Esophagus muscularis mucosa (tissue), 4 donors: Measurements from ENCODE around the gene SH2D3A.

Experiments used
- CTCF ChIP-seq, 3 experiments: fragments of 200-600 bp in 2 of 3; fragments of 450-650 bp in 1 of 3; sonication (generic) in 2 of 3; IDR thresholded peaks; one replicate each; pipeline ENCODE4 v1.5.1; 2017 to 2019; ENCODE audit warnings: antibody characterized with exemption in 3 of 3, mild to moderate bottlenecking in 2 of 3, moderate library complexity in 1 of 3
- EP300 ChIP-seq: sonication (generic); formaldehyde crosslinking; IDR thresholded peaks from one replicate; pipeline ENCODE4 v1.6.1; 2017; ENCODE audit warnings: antibody characterized with exemption
- POLR2A ChIP-seq: fragments of 450-650 bp; IDR thresholded peaks from one replicate; pipeline ENCODE4 v1.6.1; 2017; ENCODE audit warnings: antibody characterized with exemption, moderate library complexity, mild to moderate bottlenecking, low read depth
- POLR2AphosphoS5 ChIP-seq, 2 donors: sonication (generic); formaldehyde crosslinking; IDR thresholded peaks; one replicate each; pipeline ENCODE4 v1.6.1; 2017; ENCODE audit warnings: antibody characterized with exemption in 2 of 2

- no peak for TF ChIP-seq CTCF (IDR thresholded peaks at IDR 0.05)
- TF ChIP-seq POLR2AphosphoS5 (IDR thresholded peaks at IDR 0.05), result no peak
- TF ChIP-seq POLR2A, result no peak
- TF ChIP-seq EP300, result no peak
These were observed 41.3 kb upstream of the SH2D3A start for GRCh38 chr19:6808494-6808893.
